Vagina (tissue), 2 donors: ENCODE data around the gene TEX54. TPM values are rescaled to one million over a fixed set of nuclear protein-coding genes. Genes with fewer than 3 reads are reported as not detected.

Experiments used
- DNase-seq, 2 donors: peaks; one replicate each; pipeline ENCODE4 v3.0.0-alpha.2; 2017; ENCODE audit errors: extremely low spot score in 2 of 2
- H3K27ac ChIP-seq: fragments of 200-600 bp; sonication (generic); one replicate; pipeline ENCODE4 v1.5.1; 2019
- H3K27me3 ChIP-seq: fragments of 200-600 bp; sonication (generic); one replicate; pipeline ENCODE4 v1.5.1; 2019
- H3K36me3 ChIP-seq, 2 donors: fragments of 200-600 bp; sonication (generic); one replicate each; pipeline ENCODE4 v1.5.1; 2017 to 2019
- H3K4me1 ChIP-seq: fragments of 200-600 bp; sonication (generic); one replicate; pipeline ENCODE4 v1.5.1; 2019
- H3K4me3 ChIP-seq, 2 donors: fragments of 200-600 bp; sonication (generic); 1 replicate in 1 of 2; 2 replicates in 1 of 2; pipeline ENCODE4 v1.5.1; 2016 to 2019
- H3K9me3 ChIP-seq: fragments of 200-600 bp; sonication (generic); one replicate; pipeline ENCODE4 v1.5.1; 2019
- CTCF ChIP-seq, 3 experiments: fragments of 450-650 bp in 2 of 3; fragments of 200-600 bp in 1 of 3; sonication (generic) in 1 of 3; IDR thresholded peaks; one replicate each; pipeline ENCODE4 v1.5.1; 2017 to 2019; ENCODE audit warnings: antibody characterized with exemption in 3 of 3, mild to moderate bottlenecking in 2 of 3, moderate library complexity in 2 of 3
- POLR2A ChIP-seq, 2 donors: fragments of 450-650 bp; IDR thresholded peaks; one replicate each; pipeline ENCODE4 v1.6.1; 2017; ENCODE audit warnings: antibody characterized with exemption in 2 of 2, mild to moderate bottlenecking in 2 of 2, moderate library complexity in 2 of 2
- POLR2AphosphoS5 ChIP-seq, 2 donors: sonication (generic); formaldehyde crosslinking; IDR thresholded peaks; one replicate each; pipeline ENCODE4 v1.9.0; 2017; ENCODE audit warnings: antibody characterized with exemption in 2 of 2, mild to moderate bottlenecking in 2 of 2, low read depth in 1 of 2; ENCODE audit not compliant: insufficient read depth in 1 of 2
- intact Hi-C: fragments of 100-400 bp; cut with DNase I; formaldehyde crosslinking; loops from one replicate; pipeline ENCODE4 v1.15.1; 2023
- total RNA-seq: library from RNA; depleted of rRNA; stranded (reverse); fragments of >200 nt; gene quantifications from one replicate; pipeline ENCODE4 v1.2.3, GENCODE V29; 2016

TEX54 gene
- total RNA-seq, 1 donor from 2014 or later: not detected

- peak overlapping the region; percentile 98 to 100 for H3K4me3 ChIP-seq
- peaks cover 52% of the 10 kb centered on the region for H3K4me1 ChIP-seq
- TF ChIP-seq POLR2A (IDR thresholded peaks at IDR 0.05): no peak
- no peak for TF ChIP-seq POLR2AphosphoS5 (IDR thresholded peaks at IDR 0.05; ENCODE audit: insufficient read depth in 1 of 2, low read depth in 1 of 2)
- TF ChIP-seq CTCF (IDR thresholded peaks at IDR 0.05): no peak
- no peaks in the 10 kb centered on the region for H3K9me3 ChIP-seq
- peaks cover 0 to 28% of the 10 kb centered on the region in 2 donors for H3K36me3 ChIP-seq
- DNase-seq: no peak
- intact Hi-C loops: no loop called here
- no peaks in the 10 kb centered on the region for H3K27me3 ChIP-seq
- peak overlapping the region; percentile 100 for H3K27ac ChIP-seq
Measured at GRCh38 chr11:62880231-62880802, 47.7 kb upstream of the TEX54 start.

- intact Hi-C loops: no loop called here
- Histone ChIP-seq H3K27ac (peak overlapping the region; percentile 100), H3K4me1 (peaks cover 44% of the 10 kb centered on the region), H3K9me3 (no peaks in the 10 kb centered on the region), H3K27me3 (no peaks in the 10 kb centered on the region), H3K4me3 (peak overlapping the region; percentile 98 to 100), H3K36me3 (peaks cover 0 to 19% of the 10 kb centered on the region in 2 donors)
- TF ChIP-seq CTCF (IDR thresholded peaks at IDR 0.05): no peak
- TF ChIP-seq POLR2A (IDR thresholded peaks at IDR 0.05): no peak
- no peak for TF ChIP-seq POLR2AphosphoS5 (IDR thresholded peaks at IDR 0.05; ENCODE audit: insufficient read depth in 1 of 2, low read depth in 1 of 2)
- DNase-seq: no peak
Measured at GRCh38 chr11:62879235-62879978, 46.8 kb upstream of the TEX54 start.

GRCh38 chr11:62876712-62877111, 44.1 kb upstream of the TEX54 start:
- no peak overlapping the region for H3K27ac ChIP-seq
- H3K4me3 ChIP-seq: no peak overlapping the region
- no peak for TF ChIP-seq CTCF (IDR thresholded peaks at IDR 0.05)
- TF ChIP-seq POLR2AphosphoS5 (IDR thresholded peaks at IDR 0.05; ENCODE audit: insufficient read depth in 1 of 2, low read depth in 1 of 2): no peak
- DNase-seq: no peak
- no peaks in the 10 kb centered on the region for H3K36me3 ChIP-seq
- H3K27me3 ChIP-seq: no peaks in the 10 kb centered on the region
- H3K4me1 ChIP-seq: peaks cover 17% of the 10 kb centered on the region
- H3K9me3 ChIP-seq: no peaks in the 10 kb centered on the region
- intact Hi-C loops: no loop called here

- Histone ChIP-seq H3K4me3 (no peak overlapping the region), H3K36me3 (no peaks in the 10 kb centered on the region)
- intact Hi-C loops: no loop called here
Measured at GRCh38 chr11:62875698-62876478, 43.2 kb upstream of the TEX54 start.

More at GRCh38 chr11:62875698-62876478, 43.2 kb upstream of the TEX54 start:
- Histone ChIP-seq H3K4me1 (peaks cover 17% of the 10 kb centered on the region), H3K9me3 (no peaks in the 10 kb centered on the region), H3K27me3 (no peaks in the 10 kb centered on the region), H3K27ac (no peak overlapping the region)
- no peak for TF ChIP-seq POLR2AphosphoS5 (IDR thresholded peaks at IDR 0.05; ENCODE audit: insufficient read depth in 1 of 2, low read depth in 1 of 2)
- no peak for TF ChIP-seq POLR2A (IDR thresholded peaks at IDR 0.05)
- no peak for TF ChIP-seq CTCF (IDR thresholded peaks at IDR 0.05)
- DNase-seq: no peak
